OCI-LY1 (cell line): ENCODE results near the gene TARS1.

Source experiments
- H2AFZ ChIP-seq: fragments of 200-600 bp; sonication (generic), shearing (Covaris generic); 2 replicates; pipeline ENCODE4 v1.6.0; 2014; ENCODE audit warnings: antibody characterized with exemption, mild to moderate bottlenecking, low read length
- H3F3A ChIP-seq: fragments of 200-600 bp; sonication (generic), shearing (Covaris generic); 2 replicates; pipeline ENCODE4 v1.6.0; 2014; ENCODE audit warnings: mild to moderate bottlenecking, antibody characterized with exemption, low read length, moderate library complexity; ENCODE audit not compliant: insufficient read depth
- H3K27ac ChIP-seq: fragments of 200-600 bp; sonication (generic); 2 replicates; pipeline ENCODE4 v1.5.1; 2014; ENCODE audit warnings: low read length, mixed run types, mild to moderate bottlenecking, low read depth; ENCODE audit not compliant: poor library complexity, severe bottlenecking
- H3K27me3 ChIP-seq: fragments of 200-600 bp; sonication (generic); 2 replicates; pipeline ENCODE4 v1.6.0; 2014; ENCODE audit warnings: antibody characterized with exemption, mild to moderate bottlenecking, low read length, moderate library complexity; ENCODE audit not compliant: insufficient read depth
- H3K36me3 ChIP-seq: fragments of 200-600 bp; sonication (generic); 2 replicates; pipeline ENCODE4 v1.6.1; 2014; ENCODE audit warnings: mild to moderate bottlenecking, antibody characterized with exemption, low read length, moderate library complexity, mixed read lengths; ENCODE audit not compliant: insufficient read depth
- H3K4me1 ChIP-seq: fragments of 200-600 bp; sonication (generic); 2 replicates; pipeline ENCODE4 v1.5.1; 2014; ENCODE audit warnings: mild to moderate bottlenecking, low read length, moderate library complexity; ENCODE audit not compliant: insufficient read depth, severe bottlenecking
- H3K4me2 ChIP-seq: fragments of 200-600 bp; sonication (generic), shearing (Covaris generic); 2 replicates; pipeline ENCODE4 v1.6.1; 2014; ENCODE audit warnings: low read length
- H3K4me3 ChIP-seq: fragments of 200-600 bp; sonication (generic); 2 replicates; pipeline ENCODE4 v1.5.1; 2014; ENCODE audit warnings: low read length, low read depth, mild to moderate bottlenecking, mixed read lengths; ENCODE audit not compliant: poor library complexity, severe bottlenecking
- H3K79me2 ChIP-seq: fragments of 200-600 bp; shearing (Covaris generic); 2 replicates; pipeline ENCODE4 v1.6.1; 2016; ENCODE audit warnings: mixed run types, low read length, mixed read lengths; ENCODE audit not compliant: insufficient read depth
- H3K9ac ChIP-seq: fragments of 200-600 bp; sonication (generic), shearing (Covaris generic); 2 replicates; pipeline ENCODE4 v1.6.1; 2014; ENCODE audit warnings: mild to moderate bottlenecking, low read length, mixed read lengths
- H3K9me2 ChIP-seq: fragments of 200-600 bp; sonication (generic), shearing (Covaris generic); 2 replicates; pipeline ENCODE4 v1.6.1; 2014; ENCODE audit warnings: low read depth, mild to moderate bottlenecking, low read length, mixed read lengths
- H3K9me3 ChIP-seq: fragments of 200-600 bp; shearing (Covaris generic); 2 replicates; pipeline ENCODE4 v1.6.1; 2014; ENCODE audit warnings: low read length, mixed read lengths
- H4K20me1 ChIP-seq: fragments of 200-600 bp; sonication (generic), shearing (Covaris generic); 2 replicates; pipeline ENCODE4 v1.6.0; 2016; ENCODE audit warnings: mild to moderate bottlenecking, low read length; ENCODE audit not compliant: insufficient read depth
- EZH2 ChIP-seq: fragments of 200-600 bp; sonication (generic), shearing (Covaris generic); IDR thresholded peaks from 2 replicates; pipeline ENCODE4 v1.8.0; 2017; ENCODE audit warnings: borderline replicate concordance, mixed run types, mild to moderate bottlenecking, antibody characterized with exemption, low read length, moderate library complexity, mixed read lengths
- TF ChIP-seq, protein P1 (sequence below): fragments of 200-600 bp; sonication (generic), shearing (Covaris generic); IDR thresholded peaks from 2 replicates; pipeline ENCODE4 v1.5.1; 2017; ENCODE audit warnings: mild to moderate bottlenecking, antibody characterized with exemption, low read length, moderate library complexity, mixed read lengths

TARS1 gene

DNA sequence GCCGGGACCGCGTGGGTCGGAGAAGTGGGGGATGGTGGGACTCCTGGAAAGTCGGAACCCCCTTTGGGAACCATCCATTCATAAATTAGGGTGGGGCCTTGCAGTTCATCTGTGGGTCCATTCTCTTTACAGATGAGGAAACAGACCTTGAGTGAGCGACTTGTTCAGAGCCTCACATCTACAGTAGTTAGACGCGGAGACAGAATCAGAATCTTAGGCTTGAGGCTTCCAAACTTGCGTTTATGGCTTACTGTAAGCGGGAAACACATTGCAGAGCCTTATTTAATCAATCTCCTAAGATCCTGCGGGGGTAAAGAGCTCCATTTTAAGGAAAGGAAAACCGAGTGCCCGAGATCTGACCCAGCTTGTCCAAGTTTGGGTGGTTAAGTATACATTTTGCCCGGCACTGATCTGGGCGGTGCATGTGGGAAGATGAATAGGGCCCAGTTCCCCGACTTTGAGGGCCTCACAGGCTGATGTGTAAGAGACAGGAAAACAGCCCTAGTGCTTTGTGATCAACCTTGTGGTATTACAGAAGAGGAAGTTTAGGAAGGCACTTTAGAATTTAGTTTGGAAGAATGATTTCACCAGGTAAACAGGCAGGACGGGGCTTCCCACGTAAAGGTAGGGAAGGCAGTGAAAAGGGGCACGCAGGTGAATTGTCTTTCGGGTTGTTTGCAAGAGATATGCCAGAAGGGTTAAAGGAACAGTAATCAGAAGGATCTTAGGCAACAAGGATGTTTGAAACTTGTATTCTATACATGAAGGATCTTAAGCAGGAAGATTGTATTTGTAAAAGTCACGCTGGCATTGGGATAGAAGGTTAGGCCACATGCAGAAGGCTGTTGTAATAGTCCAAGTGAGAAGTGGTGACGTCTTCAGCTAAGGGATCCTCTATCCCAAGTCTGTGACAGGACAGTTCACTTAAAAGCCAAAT lies 744 bp downstream of the TARS1 start:
- peak overlapping the region; percentile 80 for H3K4me3 ChIP-seq
- H3K9me2 ChIP-seq, result no peaks in the 10 kb centered on the region
- H3K4me1 ChIP-seq, result peaks cover 13% of the 10 kb centered on the region
- H3K36me3 ChIP-seq, result peaks cover 14% of the 10 kb centered on the region
- TF ChIP-seq, protein P1, sequence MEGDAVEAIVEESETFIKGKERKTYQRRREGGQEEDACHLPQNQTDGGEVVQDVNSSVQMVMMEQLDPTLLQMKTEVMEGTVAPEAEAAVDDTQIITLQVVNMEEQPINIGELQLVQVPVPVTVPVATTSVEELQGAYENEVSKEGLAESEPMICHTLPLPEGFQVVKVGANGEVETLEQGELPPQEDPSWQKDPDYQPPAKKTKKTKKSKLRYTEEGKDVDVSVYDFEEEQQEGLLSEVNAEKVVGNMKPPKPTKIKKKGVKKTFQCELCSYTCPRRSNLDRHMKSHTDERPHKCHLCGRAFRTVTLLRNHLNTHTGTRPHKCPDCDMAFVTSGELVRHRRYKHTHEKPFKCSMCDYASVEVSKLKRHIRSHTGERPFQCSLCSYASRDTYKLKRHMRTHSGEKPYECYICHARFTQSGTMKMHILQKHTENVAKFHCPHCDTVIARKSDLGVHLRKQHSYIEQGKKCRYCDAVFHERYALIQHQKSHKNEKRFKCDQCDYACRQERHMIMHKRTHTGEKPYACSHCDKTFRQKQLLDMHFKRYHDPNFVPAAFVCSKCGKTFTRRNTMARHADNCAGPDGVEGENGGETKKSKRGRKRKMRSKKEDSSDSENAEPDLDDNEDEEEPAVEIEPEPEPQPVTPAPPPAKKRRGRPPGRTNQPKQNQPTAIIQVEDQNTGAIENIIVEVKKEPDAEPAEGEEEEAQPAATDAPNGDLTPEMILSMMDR, result no peak
- no peak for TF ChIP-seq EZH2
- H2AFZ ChIP-seq, result peak overlapping the region; percentile 15; the same call in 1 of the 2 replicates
- peak overlapping the region; percentile 85 for H3K4me2 ChIP-seq
- H3K9me3 ChIP-seq, result no peaks in the 10 kb centered on the region
- no peaks in the 10 kb centered on the region for H3F3A ChIP-seq
- no peaks in the 10 kb centered on the region for H3K27me3 ChIP-seq
- H3K79me2 ChIP-seq, result peaks cover 7% of the 10 kb centered on the region
- H3K27ac ChIP-seq, result peak overlapping the region; percentile 34
- no peaks in the 10 kb centered on the region for H4K20me1 ChIP-seq
- peak overlapping the region; percentile 71 for H3K9ac ChIP-seq

DNA sequence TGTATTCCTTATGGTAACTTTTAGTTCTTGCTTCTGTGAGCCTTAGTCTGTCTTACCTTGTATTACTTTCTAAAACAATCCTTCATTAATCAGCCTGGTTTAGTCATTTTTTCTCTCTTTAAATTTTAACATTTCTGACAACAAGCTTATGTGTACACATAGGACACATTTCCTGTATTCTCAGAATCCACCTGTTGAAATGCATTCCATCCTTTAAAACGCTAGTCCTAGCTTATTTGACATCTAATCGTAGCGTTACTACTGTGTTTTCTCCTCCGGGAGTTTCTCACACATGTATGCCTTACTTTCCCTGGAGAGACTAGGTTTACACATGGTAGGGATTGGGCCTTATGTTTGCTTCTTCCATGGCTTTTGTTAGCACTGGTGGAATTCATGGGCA lies 3.8 kb downstream of the TARS1 start:
- TF ChIP-seq EZH2, result no peak
- TF ChIP-seq, protein P1, result no peak
- Histone ChIP-seq H3K9ac (no peak overlapping the region), H3K9me2 (no peaks in the 10 kb centered on the region), H3F3A (no peaks in the 10 kb centered on the region), H3K4me1 (peaks cover 13% of the 10 kb centered on the region), H3K4me2 (no peak overlapping the region), H4K20me1 (no peaks in the 10 kb centered on the region), H2AFZ (no peak overlapping the region), H3K4me3 (no peak overlapping the region), H3K36me3 (peaks cover 30% of the 10 kb centered on the region), H3K27ac (no peak overlapping the region), H3K27me3 (no peaks in the 10 kb centered on the region), H3K9me3 (no peaks in the 10 kb centered on the region), H3K79me2 (peaks cover 7% of the 10 kb centered on the region)

DNA sequence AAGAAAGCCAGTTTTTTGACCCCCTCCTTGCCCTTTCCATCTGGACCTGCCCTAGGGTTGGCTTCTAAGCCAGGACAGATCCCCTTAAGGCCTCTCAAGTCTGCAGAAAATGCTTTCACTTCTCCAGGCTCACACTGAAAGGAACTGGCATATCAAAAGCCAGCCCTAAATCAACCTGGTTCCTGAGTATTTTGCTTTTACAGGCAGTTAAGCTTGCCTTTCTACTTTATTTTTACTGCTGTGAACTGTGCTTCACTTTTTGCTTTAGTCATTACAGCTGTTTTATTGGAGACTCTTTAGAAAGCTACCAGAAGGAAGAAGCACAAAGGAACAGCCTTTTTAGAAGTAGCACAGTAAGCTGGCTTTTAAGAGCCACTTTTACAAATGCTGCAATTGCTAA lies 5.0 kb downstream of the TARS1 start:
- Histone ChIP-seq H2AFZ (no peak overlapping the region), H3K9me3 (no peaks in the 10 kb centered on the region), H3K27me3 (no peaks in the 10 kb centered on the region), H3F3A (no peaks in the 10 kb centered on the region), H3K36me3 (peaks cover 37% of the 10 kb centered on the region), H3K9me2 (no peaks in the 10 kb centered on the region), H3K4me1 (peaks cover 7% of the 10 kb centered on the region), H3K9ac (no peak overlapping the region), H4K20me1 (no peaks in the 10 kb centered on the region), H3K79me2 (peaks cover 7% of the 10 kb centered on the region), H3K4me2 (no peak overlapping the region), H3K27ac (no peak overlapping the region), H3K4me3 (no peak overlapping the region)
- TF ChIP-seq EZH2, result no peak
- TF ChIP-seq, protein P1, result no peak
